Measurements from ENCODE around the gene IVL.
A peak's percentile ranks its signal among the peaks of the same experiment; 100 is the strongest.

The IVL gene

GRCh38 chr1:152899027-152899426, 9.3 kb upstream of the IVL start:
- DNase-seq: no peak

GRCh38 chr1:152899883-152900282, 8.5 kb upstream of the IVL start:
- DNase-seq: no peak

GRCh38 chr1:152901631-152902030, 6.7 kb upstream of the IVL start:
- DNase-seq: no peak

- DNase-seq: no peak
These were observed 5.7 kb upstream of the IVL start for GRCh38 chr1:152902636-152903035.

GRCh38 chr1:152904688-152905440, 3.5 kb upstream of the IVL start:
- no peak for DNase-seq

- no peak for DNase-seq
These were observed 2.3 kb upstream of the IVL start for GRCh38 chr1:152906023-152906565.

GRCh38 chr1:152909206-152909605, 860 bp downstream of the IVL start:
- no peak for DNase-seq

GRCh38 chr1:152912471-152912870, 4.1 kb downstream of the IVL start:
- DNase-seq: no peak

GRCh38 chr1:152912900-152913299, 4.6 kb downstream of the IVL start:
- no peak for DNase-seq

GRCh38 chr1:152917794-152918193, 9.4 kb downstream of the IVL start:
- no peak for DNase-seq

GRCh38 chr1:152919071-152919470, 10.7 kb downstream of the IVL start:
- DNase-seq: no peak

GRCh38 chr1:152924191-152924590, 15.8 kb downstream of the IVL start:
- no peak for DNase-seq

- DNase-seq: peak; percentile 1 to 2
These were observed 17.7 kb downstream of the IVL start for GRCh38 chr1:152926091-152926490.

- DNase-seq: no peak
These were observed 20.3 kb downstream of the IVL start for GRCh38 chr1:152928671-152929070.

- DNase-seq: no peak
These were observed 23.9 kb downstream of the IVL start for GRCh38 chr1:152932170-152932811.

GRCh38 chr1:152933196-152933595, 24.9 kb downstream of the IVL start:
- no peak for DNase-seq

GRCh38 chr1:152940614-152941013, 32.3 kb downstream of the IVL start:
- no peak for DNase-seq

- DNase-seq: no peak
These were observed 32.8 kb downstream of the IVL start for GRCh38 chr1:152941037-152941711.

- DNase-seq: no peak
These were observed 33.8 kb downstream of the IVL start for GRCh38 chr1:152942161-152942560.

- no peak for DNase-seq
These were observed 37.9 kb downstream of the IVL start for GRCh38 chr1:152946248-152946647.

GRCh38 chr1:152946651-152947256, 38.4 kb downstream of the IVL start, which contains the start of gene SPRR5:
Gene SPRR5 (plus strand): TSS chr1:152947206. CDS start chr1:152948555, 1,349 bp downstream.
- DNase-seq: no peak

GRCh38 chr1:152951711-152952110, 43.4 kb downstream of the IVL start:
- no peak for DNase-seq

- no peak for DNase-seq
These were observed 45.4 kb downstream of the IVL start for GRCh38 chr1:152953761-152954160.

All from Kasumi-1 (cell line).